SW 1271 (cell line): ENCODE results near the gene PIP5K1B.

Source experiments
- DNase-seq, 2 experiments: peaks; one replicate each; lab custom pipeline; 2025; lab: John Stamatoyannopoulos, UW

Gene PIP5K1B

GRCh38 chr9:68912561-68912960, 207.5 kb downstream of the PIP5K1B start:
- no peak for DNase-seq

GRCh38 chr9:68913054-68913453, 208.0 kb downstream of the PIP5K1B start:
- no peak for DNase-seq

- DNase-seq = no peak
These were observed 209.7 kb downstream of the PIP5K1B start for GRCh38 chr9:68914751-68915150.

GRCh38 chr9:68919661-68920060, 214.6 kb downstream of the PIP5K1B start:
- no peak for DNase-seq

GRCh38 chr9:68920921-68921320, 215.9 kb downstream of the PIP5K1B start:
- no peak for DNase-seq

- no peak for DNase-seq
These were observed 218.4 kb downstream of the PIP5K1B start for GRCh38 chr9:68923480-68923879.

GRCh38 chr9:68925175-68925574, 220.1 kb downstream of the PIP5K1B start:
- DNase-seq = no peak

- DNase-seq = no peak
These were observed 222.1 kb downstream of the PIP5K1B start for GRCh38 chr9:68927165-68927564.

- DNase-seq = no peak
These were observed 226.8 kb downstream of the PIP5K1B start for GRCh38 chr9:68931821-68932220.

- DNase-seq = no peak
These were observed 227.4 kb downstream of the PIP5K1B start for GRCh38 chr9:68932458-68932857.

- DNase-seq = no peak
These were observed 228.6 kb downstream of the PIP5K1B start for GRCh38 chr9:68933434-68934328.

- DNase-seq = no peak
These were observed 229.2 kb downstream of the PIP5K1B start for GRCh38 chr9:68934329-68934644.

GRCh38 chr9:68940573-68940972, 235.5 kb downstream of the PIP5K1B start:
- no peak for DNase-seq

- DNase-seq = no peak
These were observed 236.9 kb downstream of the PIP5K1B start for GRCh38 chr9:68941780-68942459.

- no peak for DNase-seq
These were observed 237.8 kb downstream of the PIP5K1B start for GRCh38 chr9:68942790-68943189.

GRCh38 chr9:68947015-68947414, 242.0 kb downstream of the PIP5K1B start:
- DNase-seq = no peak

- no peak for DNase-seq
These were observed 243.0 kb downstream of the PIP5K1B start for GRCh38 chr9:68947842-68948569.

GRCh38 chr9:68949271-68950000, 244.4 kb downstream of the PIP5K1B start:
- DNase-seq = no peak

- DNase-seq = no peak
These were observed 245.1 kb downstream of the PIP5K1B start for GRCh38 chr9:68950188-68950587.

GRCh38 chr9:68950689-68951088, 245.6 kb downstream of the PIP5K1B start:
- DNase-seq = no peak

- no peak for DNase-seq
These were observed 247.0 kb downstream of the PIP5K1B start for GRCh38 chr9:68951879-68952659.
